ENCODE data around the gene EWSR1.

The EWSR1 gene

DNA sequence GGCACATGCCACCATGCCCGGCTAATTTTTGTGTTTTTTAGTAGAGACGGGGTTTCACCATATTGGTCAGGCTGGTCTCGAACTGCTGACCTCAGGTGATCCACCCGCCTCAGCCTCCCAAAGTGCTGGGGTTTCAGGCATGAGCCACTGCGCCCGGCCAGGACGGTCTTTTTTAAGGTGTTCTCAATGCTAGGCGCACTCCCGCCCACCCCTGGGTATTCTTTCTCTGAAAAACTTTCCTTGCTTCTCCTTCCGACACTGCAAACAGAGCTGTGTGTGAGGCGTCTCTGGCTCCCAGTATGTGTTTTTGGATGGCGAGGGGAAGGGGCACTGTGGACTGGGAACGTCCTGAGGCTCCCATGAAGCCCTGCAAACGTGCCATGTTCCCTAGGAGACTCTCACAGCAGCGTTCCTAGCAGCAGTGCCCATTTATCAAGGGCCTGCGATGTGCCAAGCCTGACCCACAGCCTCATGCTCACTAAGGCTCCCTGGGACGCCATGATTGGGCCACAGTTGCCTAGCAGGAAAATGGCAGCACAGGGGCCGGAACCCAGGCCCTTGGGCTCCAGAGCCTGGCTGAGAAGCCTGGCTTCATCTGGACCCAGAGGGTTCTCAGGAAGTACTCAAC is 49.9 kb downstream of the EWSR1 start:
- Histone ChIP-seq H3K27me3 (replicated peaks) (peaks cover 30% of the 10 kb centered on the region), H3K36me3 (replicated peaks) (no peaks in the 10 kb centered on the region), H3K27ac (no peak overlapping the region), H3K4me3 (ENCODE audit: low read depth, low read length) (no peak overlapping the region)
- TF ChIP-seq, protein P1, sequence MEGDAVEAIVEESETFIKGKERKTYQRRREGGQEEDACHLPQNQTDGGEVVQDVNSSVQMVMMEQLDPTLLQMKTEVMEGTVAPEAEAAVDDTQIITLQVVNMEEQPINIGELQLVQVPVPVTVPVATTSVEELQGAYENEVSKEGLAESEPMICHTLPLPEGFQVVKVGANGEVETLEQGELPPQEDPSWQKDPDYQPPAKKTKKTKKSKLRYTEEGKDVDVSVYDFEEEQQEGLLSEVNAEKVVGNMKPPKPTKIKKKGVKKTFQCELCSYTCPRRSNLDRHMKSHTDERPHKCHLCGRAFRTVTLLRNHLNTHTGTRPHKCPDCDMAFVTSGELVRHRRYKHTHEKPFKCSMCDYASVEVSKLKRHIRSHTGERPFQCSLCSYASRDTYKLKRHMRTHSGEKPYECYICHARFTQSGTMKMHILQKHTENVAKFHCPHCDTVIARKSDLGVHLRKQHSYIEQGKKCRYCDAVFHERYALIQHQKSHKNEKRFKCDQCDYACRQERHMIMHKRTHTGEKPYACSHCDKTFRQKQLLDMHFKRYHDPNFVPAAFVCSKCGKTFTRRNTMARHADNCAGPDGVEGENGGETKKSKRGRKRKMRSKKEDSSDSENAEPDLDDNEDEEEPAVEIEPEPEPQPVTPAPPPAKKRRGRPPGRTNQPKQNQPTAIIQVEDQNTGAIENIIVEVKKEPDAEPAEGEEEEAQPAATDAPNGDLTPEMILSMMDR (IDR thresholded peaks at IDR 0.05; ENCODE audit: low read depth, low read length, missing control alignments): no peak
- no peak for DNase-seq
- in situ Hi-C loops (cut with HindIII; ENCODE audit: low pct_ligation_motif_present, low sequenced_read_pairs): no loop called here

- Histone ChIP-seq H3K27me3 (replicated peaks) (peaks cover 22% of the 10 kb centered on the region), H3K36me3 (replicated peaks) (no peaks in the 10 kb centered on the region), H3K4me3 (ENCODE audit: low read depth, low read length) (no peak overlapping the region), H3K27ac (no peak overlapping the region)
- no peak for DNase-seq
- TF ChIP-seq, protein P1 (IDR thresholded peaks at IDR 0.05; ENCODE audit: low read depth, low read length, missing control alignments): no peak
- in situ Hi-C loops (cut with HindIII; ENCODE audit: low pct_ligation_motif_present, low sequenced_read_pairs): no loop called here
Observed at GRCh38 chr22:29319072-29319471, 51.0 kb downstream of the EWSR1 start.

- no peak for DNase-seq
- H3K36me3 ChIP-seq (replicated peaks): no peaks in the 10 kb centered on the region
- in situ Hi-C loops (cut with HindIII; ENCODE audit: low pct_ligation_motif_present, low sequenced_read_pairs): no loop called here
Observed at GRCh38 chr22:29320546-29320945, 52.5 kb downstream of the EWSR1 start.

DNA sequence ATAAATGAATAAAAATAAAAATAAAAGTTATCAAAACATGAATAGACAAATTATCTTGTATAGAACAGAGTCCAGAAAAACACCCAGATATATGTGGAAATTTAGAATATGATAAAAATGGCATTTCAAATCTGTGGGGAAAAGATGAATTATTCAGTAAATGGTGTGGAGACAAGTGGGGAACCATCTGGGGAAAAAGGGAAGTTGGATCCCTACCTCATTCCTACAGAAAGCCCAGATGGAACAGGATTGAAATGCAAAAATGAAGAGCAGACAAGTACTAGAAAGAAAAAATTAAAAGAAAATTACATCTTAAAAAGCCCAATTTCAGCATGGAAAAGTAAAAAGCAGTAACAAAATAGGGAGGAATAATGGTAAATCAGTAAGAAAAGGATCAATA is 55.6 kb downstream of the EWSR1 start:
- H3K27me3 ChIP-seq (replicated peaks): no peaks in the 10 kb centered on the region
- TF ChIP-seq, protein P1 (IDR thresholded peaks at IDR 0.05; ENCODE audit: low read depth, low read length, missing control alignments): no peak
- H3K36me3 ChIP-seq (replicated peaks): peaks cover 13% of the 10 kb centered on the region
- H3K27ac ChIP-seq: no peak overlapping the region
- no peak for DNase-seq
- no peak overlapping the region for H3K4me3 ChIP-seq (ENCODE audit: low read depth, low read length)
- in situ Hi-C loops (cut with HindIII; ENCODE audit: low pct_ligation_motif_present, low sequenced_read_pairs): no loop called here

More at GRCh38 chr22:29320546-29320945, 52.5 kb downstream of the EWSR1 start:
- H3K27me3 ChIP-seq (replicated peaks): peaks cover 8% of the 10 kb centered on the region
- H3K27ac ChIP-seq: no peak overlapping the region
- no peak overlapping the region for H3K4me3 ChIP-seq (ENCODE audit: low read depth, low read length)
- TF ChIP-seq, protein P1 (IDR thresholded peaks at IDR 0.05; ENCODE audit: low read depth, low read length, missing control alignments): peak; percentile 52

DNA sequence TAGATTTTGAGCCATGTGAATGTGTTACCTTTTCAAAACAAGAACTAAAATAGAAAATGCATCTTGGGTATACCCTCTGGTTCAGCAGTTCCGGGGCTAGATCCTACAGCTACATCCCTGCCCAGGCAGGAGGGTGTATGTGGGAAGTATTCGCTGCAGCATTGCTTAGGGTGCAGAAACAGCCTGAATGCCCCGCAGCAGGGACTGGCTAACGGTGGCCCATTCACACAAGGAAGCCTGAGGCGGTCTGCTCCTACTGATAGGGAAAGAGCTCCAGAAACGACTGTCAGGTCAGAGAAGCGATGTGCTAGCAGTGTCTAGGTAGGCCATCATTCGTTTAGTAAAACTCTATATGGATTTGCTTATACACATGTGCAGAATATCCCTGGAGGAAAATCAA is 57.3 kb downstream of the EWSR1 start:
- DNase-seq: no peak
- in situ Hi-C loops (cut with HindIII; ENCODE audit: low pct_ligation_motif_present, low sequenced_read_pairs): no loop called here
- Histone ChIP-seq H3K4me3 (ENCODE audit: low read depth, low read length) (no peak overlapping the region), H3K27ac (no peak overlapping the region), H3K36me3 (replicated peaks) (peaks cover 13% of the 10 kb centered on the region), H3K27me3 (replicated peaks) (no peaks in the 10 kb centered on the region)
- TF ChIP-seq, protein P1 (IDR thresholded peaks at IDR 0.05; ENCODE audit: low read depth, low read length, missing control alignments): no peak

GRCh38 chr22:29325785-29326315 is 57.8 kb downstream of the EWSR1 start:
- in situ Hi-C loops (cut with HindIII; ENCODE audit: low pct_ligation_motif_present, low sequenced_read_pairs): no loop called here
- no peaks in the 10 kb centered on the region for H3K27me3 ChIP-seq (replicated peaks)
- no peak overlapping the region for H3K4me3 ChIP-seq (ENCODE audit: low read depth, low read length)
- no peak overlapping the region for H3K27ac ChIP-seq
- DNase-seq: no peak
- TF ChIP-seq, protein P1 (IDR thresholded peaks at IDR 0.05; ENCODE audit: low read depth, low read length, missing control alignments): no peak
- peaks cover 13% of the 10 kb centered on the region for H3K36me3 ChIP-seq (replicated peaks)

Data from brain microvascular endothelial cell (primary cell).